ENCODE data around the gene TRIM3.

TRIM3 gene

DNA sequence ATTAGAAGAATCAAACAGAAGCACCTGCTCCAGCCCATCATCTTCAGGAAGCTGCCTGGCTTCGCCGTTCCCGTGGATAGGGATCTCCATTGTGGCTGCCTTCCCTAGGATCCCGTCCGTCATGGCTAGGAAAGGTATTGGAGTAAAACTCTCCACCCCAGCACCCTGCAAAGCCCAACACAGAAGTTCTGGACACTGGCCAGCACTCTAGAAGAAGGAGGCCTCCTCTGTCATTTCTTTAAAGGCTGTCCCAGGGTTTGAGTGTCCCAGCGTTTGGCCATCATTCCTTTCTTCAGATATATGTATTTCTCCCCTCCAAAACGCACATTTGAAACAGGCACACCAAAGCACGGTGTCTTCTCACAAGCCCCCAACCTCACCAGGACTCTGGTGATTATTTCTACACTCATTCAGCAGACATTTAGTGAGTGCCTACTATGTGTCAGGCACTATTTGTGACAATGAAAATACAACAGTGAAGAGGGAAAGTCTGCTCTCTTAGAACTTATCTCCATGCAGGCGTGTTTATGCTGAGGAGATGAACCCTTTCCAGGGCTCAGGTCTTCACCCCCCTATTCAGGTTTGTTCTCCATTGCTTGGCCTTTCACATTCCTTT is 6.7 kb upstream of the TRIM3 start:
- no peak for DNase-seq

GRCh38 chr11:6476571-6476970 is 2.8 kb upstream of the TRIM3 start:
- DNase-seq, result no peak

DNA sequence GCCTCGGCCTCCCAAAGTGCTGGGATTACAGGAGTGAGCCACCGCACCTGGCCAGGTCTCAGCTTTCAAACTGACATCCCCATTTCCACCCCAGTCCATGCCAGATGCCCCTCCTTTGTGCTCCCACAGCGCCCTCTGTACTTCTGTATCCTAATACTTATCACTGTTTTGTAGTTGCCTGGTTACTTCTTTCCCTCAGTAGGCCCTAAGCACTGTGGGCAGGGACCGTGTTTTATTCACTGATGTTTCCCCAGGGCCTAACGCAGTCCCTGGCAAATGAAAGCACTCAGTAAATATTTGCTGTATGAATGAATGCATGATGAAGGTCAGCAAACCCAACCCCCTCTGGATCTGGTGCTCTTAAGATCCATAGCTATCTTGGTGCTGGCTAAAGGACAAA is 2.2 kb upstream of the TRIM3 start:
- no peak for DNase-seq

- DNase-seq, result no peak
Observed at GRCh38 chr11:6474806-6475500, 1.2 kb upstream of the TRIM3 start.

- no peak for DNase-seq
Observed at GRCh38 chr11:6474413-6474792, 662 bp upstream of the TRIM3 start.

- no peak for DNase-seq
Observed at GRCh38 chr11:6472934-6473333, 807 bp downstream of the TRIM3 start.

DNA sequence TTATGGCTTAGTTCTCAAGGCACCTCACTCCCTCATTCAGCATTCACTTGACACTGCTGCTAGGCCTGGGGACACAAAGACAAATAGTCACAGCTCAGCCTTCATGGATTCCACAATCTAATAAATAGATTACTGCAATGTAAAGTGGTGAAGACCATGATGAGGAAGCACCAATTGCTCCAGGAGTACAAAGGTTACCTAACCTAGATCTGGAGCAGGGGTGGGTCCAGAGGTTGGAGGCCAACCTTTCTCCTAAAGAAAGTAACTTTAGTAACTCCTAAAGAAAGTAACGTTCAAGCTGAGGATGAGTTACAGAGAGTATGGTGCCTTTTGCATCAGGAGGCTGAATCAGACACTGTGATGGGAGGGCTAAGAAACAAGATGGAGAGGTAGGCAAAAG is 4.1 kb downstream of the TRIM3 start:
- DNase-seq, result no peak

DNA sequence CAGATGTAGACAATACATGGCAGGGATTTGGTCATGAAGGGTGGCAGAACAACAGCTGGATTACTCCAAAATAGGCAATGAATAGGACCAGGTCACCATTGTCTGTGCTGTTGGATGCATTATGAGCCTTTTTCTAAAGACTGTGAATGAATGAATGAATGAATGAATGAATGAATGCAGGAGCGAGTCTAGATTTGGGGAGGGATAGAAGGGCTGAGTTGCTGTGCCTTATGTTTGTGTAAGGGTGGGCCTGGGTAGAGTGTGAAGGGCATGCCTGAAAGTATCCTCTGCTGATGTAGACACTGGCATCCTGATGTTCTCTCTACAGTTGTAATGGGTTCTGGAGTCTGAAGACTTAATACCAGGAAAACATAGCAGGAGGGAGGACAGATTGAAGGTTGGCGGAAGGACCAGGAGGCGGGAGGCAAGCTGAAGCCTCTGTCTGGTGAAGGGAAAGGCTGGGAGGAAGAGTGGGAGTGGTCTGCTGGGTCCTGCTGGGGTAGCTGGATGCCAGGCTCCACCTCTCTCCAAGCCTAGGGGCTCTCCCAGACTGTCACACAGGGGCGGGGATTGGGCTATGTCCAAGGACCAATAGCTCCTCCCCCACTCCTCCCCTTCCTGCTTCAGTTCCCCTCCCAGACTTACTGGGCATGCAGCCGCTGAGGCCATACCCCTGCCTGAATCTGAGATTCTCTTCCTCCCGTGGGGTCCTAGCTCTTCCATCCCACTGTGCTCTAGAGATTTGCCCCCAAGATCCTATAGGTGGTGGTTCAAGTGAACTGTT is 4.8 kb downstream of the TRIM3 start:
- DNase-seq, result no peak

- DNase-seq, result no peak
Observed at GRCh38 chr11:6459099-6459450, 14.7 kb downstream of the TRIM3 start.

- no peak for DNase-seq
Observed at GRCh38 chr11:6458352-6459098, 15.2 kb downstream of the TRIM3 start.

GRCh38 chr11:6457581-6458320 is 16.0 kb downstream of the TRIM3 start:
- DNase-seq, result no peak

DNA sequence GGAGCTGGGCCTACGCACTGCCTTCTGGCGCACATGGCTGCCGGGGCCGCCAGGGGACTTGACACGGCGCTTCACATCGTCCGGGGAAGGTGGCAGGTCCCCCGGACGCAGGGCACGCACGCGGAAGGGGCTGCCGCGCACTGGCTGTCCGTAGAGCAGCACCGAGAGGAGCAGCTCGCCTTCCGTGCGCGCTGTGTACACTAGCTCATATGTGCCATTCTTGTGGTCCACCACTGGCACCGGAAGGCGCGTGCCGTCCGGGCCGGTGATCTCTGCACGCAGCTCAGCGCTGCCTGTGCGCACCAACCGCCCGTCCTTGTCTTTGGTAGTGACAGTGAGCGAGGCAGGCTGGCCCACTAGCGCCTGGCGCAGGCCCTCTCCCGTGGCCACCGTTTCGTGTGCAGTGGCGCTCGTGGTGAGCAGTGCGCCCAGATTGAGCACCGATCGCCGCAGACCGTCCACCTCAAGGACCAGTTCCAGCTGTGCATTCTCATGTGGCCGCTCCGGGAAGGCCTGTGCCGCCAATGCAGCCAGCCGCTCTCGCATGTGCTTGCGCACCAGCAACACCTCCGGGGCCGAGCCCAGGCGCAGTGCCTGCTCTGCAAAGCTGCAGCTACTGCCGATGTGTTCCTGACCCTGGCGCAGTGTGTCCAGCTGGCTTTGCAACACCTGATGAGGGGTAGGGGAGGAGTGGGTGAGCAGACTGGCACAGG is 17.2 kb downstream of the TRIM3 start:
- DNase-seq, result no peak

GRCh38 chr11:6455070-6455469 is 18.7 kb downstream of the TRIM3 start:
- no peak for DNase-seq

- DNase-seq, result no peak
Observed at GRCh38 chr11:6453152-6453551, 20.6 kb downstream of the TRIM3 start.

GRCh38 chr11:6452219-6452618 is 21.5 kb downstream of the TRIM3 start:
- no peak for DNase-seq

- DNase-seq, result no peak
Observed at GRCh38 chr11:6448574-6448973, 25.2 kb downstream of the TRIM3 start.

- peak; percentile 48 for DNase-seq
Observed at GRCh38 chr11:6443269-6444003, 30.3 kb downstream of the TRIM3 start.

DNA sequence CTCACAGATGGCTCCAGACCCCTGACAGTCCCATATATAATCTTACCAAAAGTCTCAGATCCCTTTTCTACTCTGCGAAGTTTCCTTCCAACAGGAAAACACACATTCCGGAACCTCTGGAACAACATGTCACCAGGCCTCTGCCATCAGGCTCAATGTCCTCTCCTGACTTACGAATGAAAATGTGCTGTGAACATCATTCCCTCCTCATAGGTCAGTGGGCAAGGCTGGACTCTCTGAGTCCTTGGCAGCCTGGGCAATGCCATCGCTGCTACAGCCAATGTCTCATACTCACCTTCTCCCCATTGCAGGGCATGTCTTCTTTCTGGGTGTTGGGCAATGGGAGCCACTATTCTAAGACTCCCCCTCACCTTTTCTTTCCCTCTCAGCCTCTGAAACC is 31.3 kb downstream of the TRIM3 start:
- DNase-seq, result no peak

- no peak for DNase-seq
Observed at GRCh38 chr11:6440906-6441358, 32.8 kb downstream of the TRIM3 start, which contains the start of gene HPX. Gene HPX (minus strand): TSS chr11:6440987. CDS start chr11:6440963, 24 bp downstream.

- peak; percentile 21 for DNase-seq
Observed at GRCh38 chr11:6438979-6439571, 34.7 kb downstream of the TRIM3 start.

DNA sequence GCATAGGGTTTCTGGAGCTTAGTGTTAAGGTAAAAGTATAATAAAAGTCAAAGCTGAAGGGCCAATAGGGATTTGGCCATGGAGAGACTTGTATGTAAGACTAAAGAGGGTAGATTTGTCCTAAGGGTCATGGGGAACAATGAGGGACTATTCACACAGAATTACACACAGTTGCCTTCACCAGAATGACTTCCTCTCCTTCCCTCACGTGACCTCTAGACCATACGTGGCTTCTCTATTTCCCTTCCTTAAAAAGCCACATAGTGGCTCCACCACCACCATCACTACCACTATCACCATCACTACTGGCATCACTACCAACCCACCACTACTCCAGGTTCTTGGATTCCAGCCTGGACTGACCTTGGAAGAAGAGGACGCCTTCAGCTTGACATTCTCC is 35.7 kb downstream of the TRIM3 start:
- no peak for DNase-seq
